GM12864 (cell line): ENCODE measurements around the gene NCEH1.
"Not testable (repeated sequence)": the region's sequence is repeated elsewhere in the genome, so short reads cannot be mapped to it uniquely, and the experiment has no call there.

Experiments used
- DNase-seq: peaks from one replicate; pipeline ENCODE4 v3.0.0-alpha.2; 2011; ENCODE audit warnings: low read depth
- H3K4me3 ChIP-seq: 2 replicates; pipeline ENCODE4 v1.5.1; 2011; ENCODE audit warnings: mild to moderate bottlenecking, low read depth, low read length, control low read depth
- TF ChIP-seq, protein P1 (sequence below): IDR thresholded peaks from 2 replicates; pipeline ENCODE4 v1.5.1; 2011; ENCODE audit warnings: low read depth, mild to moderate bottlenecking, moderate library complexity, low read length, control low read depth, inconsistent platforms; ENCODE audit errors: missing control alignments

The NCEH1 gene

DNA sequence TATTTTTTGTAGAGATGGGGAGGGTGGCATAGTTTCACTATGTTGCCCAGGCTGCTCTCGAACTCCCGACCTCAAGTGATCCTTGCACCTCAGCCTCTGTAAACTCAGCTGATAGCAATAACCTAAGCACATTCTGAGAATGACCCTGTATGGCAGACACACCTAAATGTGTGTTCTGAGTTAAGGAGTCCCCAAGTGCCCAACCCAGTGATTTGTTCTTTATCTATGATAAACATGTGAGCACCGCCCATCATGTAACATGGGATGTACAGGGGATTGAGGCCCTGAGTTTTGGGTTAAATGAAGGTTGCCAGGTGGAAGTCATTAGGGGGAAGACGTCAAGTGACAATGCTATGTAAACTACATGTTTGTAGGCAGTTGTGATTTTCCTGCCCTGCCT lies 5.7 kb downstream of the NCEH1 start:
- no peak overlapping the region for H3K4me3 ChIP-seq
- TF ChIP-seq, protein P1, sequence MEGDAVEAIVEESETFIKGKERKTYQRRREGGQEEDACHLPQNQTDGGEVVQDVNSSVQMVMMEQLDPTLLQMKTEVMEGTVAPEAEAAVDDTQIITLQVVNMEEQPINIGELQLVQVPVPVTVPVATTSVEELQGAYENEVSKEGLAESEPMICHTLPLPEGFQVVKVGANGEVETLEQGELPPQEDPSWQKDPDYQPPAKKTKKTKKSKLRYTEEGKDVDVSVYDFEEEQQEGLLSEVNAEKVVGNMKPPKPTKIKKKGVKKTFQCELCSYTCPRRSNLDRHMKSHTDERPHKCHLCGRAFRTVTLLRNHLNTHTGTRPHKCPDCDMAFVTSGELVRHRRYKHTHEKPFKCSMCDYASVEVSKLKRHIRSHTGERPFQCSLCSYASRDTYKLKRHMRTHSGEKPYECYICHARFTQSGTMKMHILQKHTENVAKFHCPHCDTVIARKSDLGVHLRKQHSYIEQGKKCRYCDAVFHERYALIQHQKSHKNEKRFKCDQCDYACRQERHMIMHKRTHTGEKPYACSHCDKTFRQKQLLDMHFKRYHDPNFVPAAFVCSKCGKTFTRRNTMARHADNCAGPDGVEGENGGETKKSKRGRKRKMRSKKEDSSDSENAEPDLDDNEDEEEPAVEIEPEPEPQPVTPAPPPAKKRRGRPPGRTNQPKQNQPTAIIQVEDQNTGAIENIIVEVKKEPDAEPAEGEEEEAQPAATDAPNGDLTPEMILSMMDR = no peak
- DNase-seq = no peak

DNA sequence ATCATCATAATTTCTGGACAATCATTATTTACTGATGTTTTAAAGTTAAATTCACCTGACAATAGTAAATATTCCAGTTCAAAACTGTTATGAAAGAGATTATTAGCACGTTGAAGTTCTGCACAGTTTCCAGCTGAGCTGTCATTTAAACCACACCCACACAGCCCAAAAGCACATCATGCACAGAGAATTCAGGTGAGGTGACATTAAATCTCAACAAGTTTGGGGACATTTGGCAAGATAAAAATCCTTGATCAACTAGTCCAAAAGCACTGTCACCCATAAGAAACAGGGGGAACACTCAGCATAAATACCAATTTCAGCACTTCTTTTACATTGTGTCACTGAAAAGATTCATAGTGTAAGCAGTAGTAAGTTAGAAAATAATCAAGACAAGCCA lies 6.9 kb downstream of the NCEH1 start:
- no peak overlapping the region for H3K4me3 ChIP-seq
- no peak for DNase-seq
- TF ChIP-seq, protein P1 = no peak

DNA sequence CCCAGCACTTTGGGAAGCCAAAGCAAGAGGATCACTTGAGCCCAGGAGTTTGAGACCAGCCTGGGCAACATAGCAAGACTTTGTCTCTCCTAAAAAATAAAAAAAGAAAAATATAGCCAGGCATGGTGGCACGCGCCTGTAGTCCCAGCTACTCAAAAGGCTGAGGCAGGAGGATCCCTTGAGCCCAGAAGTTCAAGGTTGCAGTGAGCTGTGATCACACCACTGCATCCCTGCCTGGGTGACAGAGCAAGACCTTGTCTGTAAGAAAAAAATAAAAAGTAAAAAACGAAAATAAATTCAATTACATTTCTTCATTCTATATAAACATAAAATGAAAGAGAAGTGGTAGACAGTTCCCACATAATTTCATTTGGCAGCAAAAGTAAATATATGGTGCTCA lies 8.1 kb downstream of the NCEH1 start:
- H3K4me3 ChIP-seq, DNase-seq: not testable (repeated sequence)

DNA sequence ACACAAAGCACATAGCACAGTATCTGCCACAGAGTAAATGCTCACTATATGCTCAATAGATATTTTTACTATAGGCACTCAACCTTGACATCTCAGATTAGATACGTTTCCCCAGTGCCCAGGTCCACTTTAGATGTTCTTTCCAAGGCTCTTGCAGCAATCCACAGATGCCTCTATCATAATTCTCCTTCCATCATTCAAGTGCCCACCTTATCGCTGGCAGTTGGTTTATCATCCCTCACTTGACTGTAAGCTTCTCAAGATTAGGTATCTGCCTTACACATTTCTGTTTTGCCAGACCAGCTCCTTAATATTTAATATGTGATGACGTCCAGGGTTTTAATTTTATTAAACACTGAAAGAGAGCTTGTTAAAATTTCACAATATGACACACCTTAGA lies 8.6 kb downstream of the NCEH1 start:
- TF ChIP-seq, protein P1 = no peak
- no peak for DNase-seq
- no peak overlapping the region for H3K4me3 ChIP-seq

DNA sequence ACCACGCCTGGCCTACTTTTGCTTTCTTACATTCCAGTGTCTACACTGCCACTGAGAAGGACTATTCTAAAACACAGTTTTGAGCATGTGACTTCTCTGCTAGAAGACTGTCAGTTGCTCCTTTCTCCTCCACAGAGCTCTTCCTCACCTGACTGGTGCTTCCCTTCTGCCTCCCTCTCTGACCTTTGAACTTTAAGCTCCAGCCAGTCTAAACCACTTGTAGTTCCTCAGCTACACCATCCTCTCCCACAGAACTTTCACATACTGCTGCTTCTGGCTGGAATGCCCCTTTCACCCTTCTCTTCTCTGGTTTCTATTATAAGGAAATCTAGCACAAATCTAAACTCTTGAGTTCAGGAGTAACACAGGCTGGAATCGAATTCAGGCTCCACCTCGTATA lies 9.1 kb downstream of the NCEH1 start:
- no peak for DNase-seq
- no peak overlapping the region for H3K4me3 ChIP-seq
- TF ChIP-seq, protein P1 = no peak

DNA sequence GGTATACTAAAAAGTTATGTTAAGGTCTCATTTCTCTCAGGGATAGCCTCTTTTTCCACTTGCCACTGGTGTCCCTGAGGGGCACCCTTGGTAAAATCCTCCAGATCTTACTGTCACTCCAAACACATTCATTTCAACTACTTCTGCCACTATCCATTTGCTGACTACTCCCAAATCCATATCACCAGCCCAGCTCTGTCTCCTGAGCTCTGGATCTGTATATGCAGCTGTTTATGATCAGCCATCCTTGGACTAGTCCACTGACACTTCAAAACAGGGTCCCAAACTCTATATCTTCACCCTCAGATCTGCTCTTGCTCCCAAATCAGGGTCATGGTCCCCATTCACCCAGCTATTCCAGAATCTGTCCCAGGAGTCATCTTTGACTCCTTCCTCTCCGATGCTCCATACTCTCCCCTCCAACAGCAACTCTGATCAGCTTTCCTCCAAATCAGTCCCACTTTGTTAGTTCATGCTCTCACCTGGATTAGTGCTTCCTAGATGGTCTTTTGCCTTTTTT lies 9.9 kb downstream of the NCEH1 start:
- TF ChIP-seq, protein P1 = no peak
- no peak overlapping the region for H3K4me3 ChIP-seq

DNA sequence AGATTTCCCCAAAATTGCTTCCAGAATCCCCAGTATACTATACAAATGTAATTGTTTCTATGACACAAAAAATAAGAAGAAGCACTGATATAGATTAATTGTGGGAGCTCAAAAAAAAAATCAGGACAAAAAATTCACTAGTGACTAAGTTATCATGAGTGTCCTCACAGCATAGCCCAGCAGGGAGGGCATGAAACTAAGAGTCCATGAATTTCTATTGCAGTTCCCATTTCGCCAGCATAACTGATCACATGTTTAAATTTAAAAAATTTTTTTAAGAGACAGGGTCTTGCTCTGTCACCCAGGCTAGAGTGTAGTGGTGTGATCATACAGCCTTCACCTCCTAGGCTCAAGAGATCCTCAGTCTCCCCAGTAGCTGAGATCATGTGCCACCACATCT lies 10.6 kb downstream of the NCEH1 start:
- no peak for DNase-seq
- TF ChIP-seq, protein P1 = no peak
- no peak overlapping the region for H3K4me3 ChIP-seq

More for the DNA sequence above, 9.9 kb downstream of the NCEH1 start:
- DNase-seq = no peak
